Neuronal stem cell (in vitro differentiated cells): Measurements from ENCODE around the gene NDUFAF5.

Source experiments
- DNase-seq: peaks from one replicate; pipeline ENCODE4 v3.0.0-alpha.2; 2013; ENCODE audit warnings: low spot score
- H2AFZ ChIP-seq: one replicate; pipeline ENCODE4 v1.6.1; 2013; ENCODE audit warnings: mild to moderate bottlenecking, low read length, inconsistent platforms
- H2AK5ac ChIP-seq: 2 replicates; pipeline ENCODE4 v1.6.1; 2013; ENCODE audit warnings: low read depth, mild to moderate bottlenecking, inconsistent platforms, low read length, moderate library complexity, mixed read lengths
- H2BK120ac ChIP-seq: 2 replicates; pipeline ENCODE4 v1.6.1; 2013; ENCODE audit warnings: low read depth, mild to moderate bottlenecking, inconsistent platforms, low read length, moderate library complexity, mixed read lengths
- H2BK12ac ChIP-seq: one replicate; pipeline ENCODE4 v1.6.1; 2013; ENCODE audit warnings: low read length, inconsistent platforms
- H2BK15ac ChIP-seq: 2 replicates; pipeline ENCODE4 v1.6.1; 2013; ENCODE audit warnings: mild to moderate bottlenecking, low read length, inconsistent platforms, mixed read lengths
- H2BK5ac ChIP-seq: one replicate; pipeline ENCODE4 v1.6.1; 2013; ENCODE audit warnings: inconsistent platforms, mild to moderate bottlenecking, low read length, moderate library complexity
- H3K14ac ChIP-seq: one replicate; pipeline ENCODE4 v1.6.1; 2013; ENCODE audit warnings: low read length, inconsistent platforms
- H3K18ac ChIP-seq: 2 replicates; pipeline ENCODE4 v1.6.1; 2013; ENCODE audit warnings: low read length, inconsistent platforms
- H3K23ac ChIP-seq: 2 replicates; pipeline ENCODE4 v1.6.1; 2013; ENCODE audit warnings: low read depth, mild to moderate bottlenecking, mixed read lengths, low read length, inconsistent platforms; ENCODE audit not compliant: poor library complexity
- H3K27ac ChIP-seq: replicated peaks from 3 replicates; pipeline ENCODE4 v1.5.1; 2013; ENCODE audit warnings: low read length, inconsistent platforms
- H3K27me3 ChIP-seq, 3 experiments: 2 replicates each; pipeline ENCODE4 v1.6.1; 2013; ENCODE audit warnings: low read length in 3 of 3, mild to moderate bottlenecking in 2 of 3, inconsistent platforms in 1 of 3, low read depth in 1 of 3, mixed read lengths in 1 of 3, moderate library complexity in 1 of 3; ENCODE audit not compliant: control insufficient read depth in 3 of 3, insufficient read depth in 3 of 3
- H3K36me3 ChIP-seq, 2 donors: replicated peaks in 1 of 2; 2 replicates each; pipeline ENCODE4 v1.6.1; 2013; ENCODE audit warnings: low read length in 2 of 2; ENCODE audit not compliant: control insufficient read depth in 2 of 2, insufficient read depth in 2 of 2
- H3K4ac ChIP-seq: 2 replicates; pipeline ENCODE4 v1.6.1; 2013; ENCODE audit warnings: inconsistent platforms, mild to moderate bottlenecking, low read length, moderate library complexity
- H3K4me1 ChIP-seq, 2 donors: 1 replicate in 1 of 2; 2 replicates in 1 of 2; pipeline ENCODE4 v1.6.1; 2013; ENCODE audit warnings: low read length in 2 of 2, low read depth in 1 of 2; ENCODE audit not compliant: control insufficient read depth in 2 of 2, insufficient read depth in 1 of 2
- H3K4me2 ChIP-seq: one replicate; pipeline ENCODE4 v1.6.1; 2013; ENCODE audit warnings: mild to moderate bottlenecking, low read length, inconsistent platforms; ENCODE audit not compliant: insufficient read depth, poor library complexity, severe bottlenecking
- H3K4me3 ChIP-seq, 2 donors: 2 replicates each; pipeline ENCODE4 v1.5.1; 2013; ENCODE audit warnings: low read length in 2 of 2, mild to moderate bottlenecking in 2 of 2, inconsistent platforms in 1 of 2, moderate library complexity in 1 of 2
- H3K79me1 ChIP-seq: one replicate; pipeline ENCODE4 v1.6.1; 2013; ENCODE audit warnings: low read depth, mild to moderate bottlenecking, inconsistent platforms, low read length, moderate library complexity
- H3K9ac ChIP-seq: one replicate; pipeline ENCODE4 v1.6.1; 2013; ENCODE audit warnings: mild to moderate bottlenecking, low read depth, low read length, inconsistent platforms; ENCODE audit not compliant: poor library complexity
- H3K9me3 ChIP-seq, 2 donors: replicated peaks in 1 of 2; 2 replicates each; pipeline versions ENCODE3 to v1.6.1; 2013; ENCODE audit warnings: low read length in 2 of 2, mild to moderate bottlenecking in 2 of 2, inconsistent platforms in 1 of 2, low read depth in 1 of 2, mixed read lengths in 1 of 2, moderate library complexity in 1 of 2; ENCODE audit not compliant: control insufficient read depth in 2 of 2, insufficient read depth in 1 of 2
- H4K8ac ChIP-seq: one replicate; pipeline ENCODE4 v1.6.1; 2013; ENCODE audit warnings: low read depth, mild to moderate bottlenecking, inconsistent platforms, low read length, moderate library complexity
- H4K91ac ChIP-seq: one replicate; pipeline ENCODE4 v1.6.1; 2013; ENCODE audit warnings: low read length, low read depth, mild to moderate bottlenecking, inconsistent platforms; ENCODE audit not compliant: poor library complexity
- WGBS, 2 donors: extraction: QIAGEN DNeasy Blood & Tissue Kit; methylation state at CpG; one replicate each; pipeline ENCODE4 v1.1.7; 2013; ENCODE audit warnings: missing lambda C conversion rate in 2 of 2, mixed read lengths in 1 of 2; ENCODE audit not compliant: insufficient read length in 2 of 2, insufficient replicate concordance in 1 of 2; ENCODE audit errors: extremely low coverage in 2 of 2; 5-methylcytosine and 5-hydroxymethylcytosine counted together

The NDUFAF5 gene

DNA sequence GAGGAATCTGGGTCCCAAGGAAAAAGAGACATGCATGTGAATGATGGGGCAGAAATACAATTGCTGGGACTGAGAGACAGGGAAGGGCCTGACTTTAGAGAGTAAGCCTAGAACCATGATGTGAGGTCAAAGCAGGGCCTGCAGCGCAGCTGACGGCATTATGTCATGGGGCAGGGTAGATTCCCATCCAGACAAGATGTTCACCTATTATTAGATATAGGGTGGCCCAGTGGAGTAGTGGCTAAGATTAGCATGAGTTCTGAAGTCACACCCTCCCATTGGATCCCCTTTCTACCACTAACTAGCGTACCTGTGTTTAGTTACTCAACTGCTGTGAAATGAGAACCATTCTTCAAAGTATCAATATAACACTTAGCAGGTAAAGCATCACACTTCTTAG, 39.6 kb downstream of the NDUFAF5 start:
- Histone ChIP-seq H3K23ac (no peak overlapping the region), H2BK12ac (no peak overlapping the region), H2AFZ (no peak overlapping the region), H3K9ac (no peak overlapping the region), H3K14ac (no peak overlapping the region), H3K4ac (no peak overlapping the region), H2AK5ac (no peak overlapping the region), H3K36me3 (no peaks in the 10 kb centered on the region), H3K27ac (no peak overlapping the region), H3K4me2 (no peak overlapping the region), H3K4me1 (peaks cover 0 to 2% of the 10 kb centered on the region in 2 donors), H2BK5ac (no peak overlapping the region), H2BK120ac (no peak overlapping the region), H2BK15ac (no peak overlapping the region), H4K8ac (no peak overlapping the region), H3K18ac (no peak overlapping the region), H3K9me3 (no peaks in the 10 kb centered on the region), H3K4me3 (no peak overlapping the region), H3K79me1 (no peaks in the 10 kb centered on the region), H3K27me3 (no peaks in the 10 kb centered on the region), H4K91ac (no peak overlapping the region)
- no CpG with 5 or more reads among the region's 3 CpGs for WGBS, 2 donors
- no peak for DNase-seq

DNA sequence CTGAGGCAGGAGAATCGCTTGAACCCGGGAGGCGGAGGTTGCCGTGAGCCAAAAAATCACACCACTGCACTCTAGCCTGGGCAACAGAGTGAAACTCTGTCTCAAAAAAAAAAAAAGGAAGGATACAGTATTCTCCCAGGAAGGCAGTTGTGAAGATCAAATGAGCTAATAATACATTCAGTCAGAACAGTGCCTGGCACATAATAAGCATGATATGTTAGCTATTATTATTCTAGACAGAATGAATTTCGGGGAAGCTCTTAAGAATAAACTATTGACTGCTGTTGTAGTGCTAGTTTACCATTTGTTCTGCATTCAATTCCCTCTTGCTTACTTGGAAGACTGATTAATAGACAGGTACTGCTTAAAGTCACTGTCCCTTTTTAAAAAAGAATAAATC, 40.6 kb downstream of the NDUFAF5 start:
- no peak overlapping the region for H2AK5ac ChIP-seq
- peaks cover 0 to 2% of the 10 kb centered on the region in 2 donors for H3K4me1 ChIP-seq
- H3K4me2 ChIP-seq, result no peak overlapping the region
- no peak overlapping the region for H2BK120ac ChIP-seq
- H3K9me3 ChIP-seq, result no peaks in the 10 kb centered on the region
- H3K79me1 ChIP-seq, result no peaks in the 10 kb centered on the region
- H3K36me3 ChIP-seq, result no peaks in the 10 kb centered on the region
- no peak overlapping the region for H4K8ac ChIP-seq
- H2BK5ac ChIP-seq, result no peak overlapping the region
- H4K91ac ChIP-seq, result no peak overlapping the region
- no peak overlapping the region for H3K14ac ChIP-seq
- no peak overlapping the region for H3K9ac ChIP-seq
- H3K4ac ChIP-seq, result no peak overlapping the region
- no peak overlapping the region for H3K27ac ChIP-seq
- no peak overlapping the region for H2AFZ ChIP-seq
- no peak overlapping the region for H3K18ac ChIP-seq
- H3K23ac ChIP-seq, result no peak overlapping the region
- H2BK15ac ChIP-seq, result no peak overlapping the region
- no peaks in the 10 kb centered on the region for H3K27me3 ChIP-seq
- no peak overlapping the region for H3K4me3 ChIP-seq
- no peak for DNase-seq
- no peak overlapping the region for H2BK12ac ChIP-seq
- no CpG with 5 or more reads among the region's 5 CpGs for WGBS, 2 donors

DNA sequence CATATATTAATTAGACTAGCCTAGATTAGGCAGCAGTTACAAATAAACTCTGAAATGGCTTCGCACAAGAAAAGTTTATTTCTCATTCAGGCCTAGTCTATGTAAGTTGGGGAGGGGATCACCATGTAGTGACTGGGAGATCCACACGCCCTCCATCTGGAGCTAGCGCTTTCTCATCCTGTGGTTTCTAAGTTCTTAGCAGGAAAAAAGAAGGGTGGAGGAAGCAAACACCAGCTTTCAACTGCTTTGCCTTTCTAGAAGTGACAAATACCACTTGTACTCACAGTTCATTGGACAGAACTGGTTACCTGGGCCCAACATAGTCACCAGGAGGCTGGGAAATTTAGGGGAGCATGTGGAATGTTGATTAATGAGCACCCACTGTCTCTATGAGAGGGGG, 46.6 kb downstream of the NDUFAF5 start:
- Histone ChIP-seq H2BK120ac (no peak overlapping the region), H3K79me1 (no peaks in the 10 kb centered on the region), H3K23ac (no peak overlapping the region), H2BK12ac (no peak overlapping the region), H3K9me3 (no peaks in the 10 kb centered on the region), H4K91ac (no peak overlapping the region), H3K27me3 (peaks cover 0 to 2% (median 0%) of the 10 kb centered on the region in 3 experiments), H2BK5ac (no peak overlapping the region), H2AK5ac (no peak overlapping the region), H2BK15ac (no peak overlapping the region), H3K4me1 (no peaks in the 10 kb centered on the region), H3K9ac (no peak overlapping the region), H3K4ac (no peak overlapping the region), H2AFZ (no peak overlapping the region), H3K14ac (no peak overlapping the region), H3K18ac (no peak overlapping the region), H3K4me3 (no peak overlapping the region), H3K27ac (no peak overlapping the region), H4K8ac (no peak overlapping the region), H3K4me2 (no peak overlapping the region), H3K36me3 (no peaks in the 10 kb centered on the region)
- no peak for DNase-seq
- no CpG with 5 or more reads among the region's 3 CpGs for WGBS, 2 donors

DNA sequence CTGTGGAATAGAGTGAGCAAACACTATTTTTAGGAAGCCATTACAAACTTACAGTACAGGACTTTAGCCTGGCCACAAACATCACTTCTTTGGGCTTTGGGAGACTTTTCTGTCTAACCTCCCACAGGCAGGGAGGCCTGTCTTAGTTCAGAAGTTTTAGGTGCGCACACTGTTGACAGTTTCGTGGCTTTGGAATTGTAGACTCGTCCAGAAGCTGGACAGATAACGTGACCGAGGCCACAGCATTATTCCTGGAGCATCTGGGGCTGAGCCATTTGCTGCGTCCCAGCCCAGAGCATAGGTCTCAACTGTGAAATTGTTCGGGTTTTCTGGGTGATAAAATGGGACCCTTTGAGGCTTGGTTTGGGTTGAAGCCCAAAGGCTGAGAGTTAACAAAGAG, 53.8 kb downstream of the NDUFAF5 start:
- Histone ChIP-seq H3K9ac (no peak overlapping the region), H3K9me3 (no peaks in the 10 kb centered on the region), H3K27ac (no peak overlapping the region), H2BK12ac (no peak overlapping the region), H2BK15ac (no peak overlapping the region), H3K23ac (no peak overlapping the region), H2AFZ (no peak overlapping the region), H3K18ac (no peak overlapping the region), H3K27me3 (peaks cover 0 to 15% (median 0%) of the 10 kb centered on the region in 3 experiments), H4K8ac (no peak overlapping the region), H3K4ac (no peak overlapping the region), H2BK5ac (no peak overlapping the region), H3K79me1 (no peaks in the 10 kb centered on the region), H2BK120ac (no peak overlapping the region), H3K14ac (no peak overlapping the region), H2AK5ac (no peak overlapping the region), H3K4me2 (no peak overlapping the region), H3K4me3 (no peak overlapping the region), H3K36me3 (no peaks in the 10 kb centered on the region), H3K4me1 (peaks cover 0 to 4% of the 10 kb centered on the region in 2 donors), H4K91ac (no peak overlapping the region)
- no peak for DNase-seq
- no CpG with 5 or more reads among the region's 7 CpGs for WGBS, 2 donors
